ENCODE results near the gene PRLH. TPM values are rescaled to one million over a fixed set of nuclear protein-coding genes. Genes with fewer than 3 reads are reported as not detected.

Gene PRLH
- total and polyA plus RNA-seq, 2 of the 13 experiments (the other 11 are each of a cell fraction or from before 2014, with no cell fraction given): not detected

- TF ChIP-seq REST (IDR thresholded peaks at IDR 0.05; ENCODE audit: borderline replicate concordance in 1 of 2, low read depth in 1 of 2, low read length in 2 of 2) (peak in 1 of 2 experiments; percentile 32; a peak in 1 of 4 replicates), ZNF501 (CRISPR knock-in tag; IDR thresholded peaks at IDR 0.05) (0 out of 2 replicates have a peak, but pooled peaks have one; percentile 30), RBM39 (IDR thresholded peaks at IDR 0.05; ENCODE audit: low read depth, low read length, poor library complexity, severe bottlenecking) (peak; percentile 64), ZSCAN30 (CRISPR knock-in tag; IDR thresholded peaks at IDR 0.05) (no peak), RXRA (CRISPR knock-in tag; IDR thresholded peaks at IDR 0.05) (peak; percentile 91), POLR2G (IDR thresholded peaks at IDR 0.05; ENCODE audit: low read depth, low read length) (peak; percentile 37; the same call in 1 of the 2 replicates), STAG1 (CRISPR knock-in tag; IDR thresholded peaks at IDR 0.05) (peak; percentile 87), FOXA3 (CRISPR knock-in tag; IDR thresholded peaks at IDR 0.05) (peak; percentile 68), FOXJ3 (CRISPR knock-in tag; IDR thresholded peaks at IDR 0.05; ENCODE audit: borderline replicate concordance) (0 out of 2 replicates have a peak, but pooled peaks have one; percentile 21), ZNF800 (CRISPR knock-in tag; IDR thresholded peaks at IDR 0.05) (0 out of 2 replicates have a peak, but pooled peaks have one; percentile 41), ZFP36L1 (CRISPR knock-in tag; IDR thresholded peaks at IDR 0.05) (no peak), KDM2A (CRISPR knock-in tag; IDR thresholded peaks at IDR 0.05; ENCODE audit: borderline replicate concordance, low read depth) (0 out of 2 replicates have a peak, but pooled peaks have one; percentile 22), FOXK1 (CRISPR knock-in tag; IDR thresholded peaks at IDR 0.05; ENCODE audit: borderline replicate concordance, low read depth) (peak; percentile 37; the same call in 1 of the 2 replicates), ZNF274 (CRISPR knock-in tag; IDR thresholded peaks at IDR 0.05) (peak; percentile 44; the same call in 1 of the 2 replicates), FOXO1 (CRISPR knock-in tag; IDR thresholded peaks at IDR 0.05) (peak; percentile 11; the same call in 1 of the 2 replicates), GTF3A (CRISPR knock-in tag; conservative IDR thresholded peaks at IDR 0.05) (no peak), HNRNPK (IDR thresholded peaks at IDR 0.05; ENCODE audit: low read depth, low read length, poor library complexity, severe bottlenecking) (no peak), HDAC2 (CRISPR knock-in tag; IDR thresholded peaks at IDR 0.05) (peak; percentile 64; the same call in 1 of the 2 replicates), ZIK1 (CRISPR knock-in tag; IDR thresholded peaks at IDR 0.05; ENCODE audit: borderline replicate concordance, low read depth) (0 out of 2 replicates have a peak, but pooled peaks have one; percentile 51)
- TF ChIP-seq, protein P1, sequence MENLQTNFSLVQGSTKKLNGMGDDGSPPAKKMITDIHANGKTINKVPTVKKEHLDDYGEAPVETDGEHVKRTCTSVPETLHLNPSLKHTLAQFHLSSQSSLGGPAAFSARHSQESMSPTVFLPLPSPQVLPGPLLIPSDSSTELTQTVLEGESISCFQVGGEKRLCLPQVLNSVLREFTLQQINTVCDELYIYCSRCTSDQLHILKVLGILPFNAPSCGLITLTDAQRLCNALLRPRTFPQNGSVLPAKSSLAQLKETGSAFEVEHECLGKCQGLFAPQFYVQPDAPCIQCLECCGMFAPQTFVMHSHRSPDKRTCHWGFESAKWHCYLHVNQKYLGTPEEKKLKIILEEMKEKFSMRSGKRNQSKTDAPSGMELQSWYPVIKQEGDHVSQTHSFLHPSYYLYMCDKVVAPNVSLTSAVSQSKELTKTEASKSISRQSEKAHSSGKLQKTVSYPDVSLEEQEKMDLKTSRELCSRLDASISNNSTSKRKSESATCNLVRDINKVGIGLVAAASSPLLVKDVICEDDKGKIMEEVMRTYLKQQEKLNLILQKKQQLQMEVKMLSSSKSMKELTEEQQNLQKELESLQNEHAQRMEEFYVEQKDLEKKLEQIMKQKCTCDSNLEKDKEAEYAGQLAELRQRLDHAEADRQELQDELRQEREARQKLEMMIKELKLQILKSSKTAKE (CRISPR knock-in tag; IDR thresholded peaks at IDR 0.05; ENCODE audit: borderline replicate concordance): peak; percentile 80
These were observed 15.7 kb downstream of the PRLH start (continued) for GRCh38 chr2:237581751-237582746.
